Adrenal gland (tissue), 12 donors: ENCODE results near the gene TENT5A. TPM values are rescaled to one million over a fixed set of nuclear protein-coding genes. Genes with fewer than 3 reads are reported as not detected.

Source experiments
- DNase-seq, 7 donors: peaks; one replicate each; pipeline ENCODE4 v3.0.0-alpha.2; 2019 to 2020
- H3K27ac ChIP-seq, 5 donors: fragments of 200-600 bp; sonication (generic) in 4 of 5; 1 replicate in 3 of 5; 2 replicates in 2 of 5; pipeline versions ENCODE4 v1.5.1 to v1.8.0; 2016 to 2020; ENCODE audit warnings: mild to moderate bottlenecking in 1 of 5
- H3K27me3 ChIP-seq: fragments of 200-600 bp; 2 replicates; pipeline ENCODE4 v1.8.0; 2021
- H3K36me3 ChIP-seq, 2 donors: fragments of 200-600 bp; replicated peaks in 1 of 2; 1 replicate in 1 of 2; 2 replicates in 1 of 2; pipeline versions ENCODE4 v1.5.1 to v1.8.0; 2018 to 2022
- H3K4me1 ChIP-seq, 2 donors: fragments of 200-600 bp; replicated peaks in 1 of 2; 1 replicate in 1 of 2; 2 replicates in 1 of 2; pipeline versions ENCODE4 v1.5.1 to v1.8.0; 2018 to 2021
- H3K4me3 ChIP-seq, 4 donors: fragments of 200-600 bp; sonication (generic) in 3 of 4; one replicate each; pipeline ENCODE4 v1.5.1; 2016 to 2018
- H3K9me3 ChIP-seq, 3 donors: fragments of 200-600 bp; sonication (generic) in 1 of 3; replicated peaks in 1 of 3; 1 replicate in 2 of 3; 2 replicates in 1 of 3; pipeline versions ENCODE4 v1.5.1 to v1.8.0; 2016 to 2021
- CTCF ChIP-seq, 6 experiments: fragments of 450-650 bp in 4 of 6; fragments of 200-600 bp in 2 of 6; sonication (generic) in 1 of 6; IDR thresholded peaks; 1 replicate in 5 of 6; 2 replicates in 1 of 6; pipeline versions ENCODE4 v1.5.1 to v1.8.0; 2016 to 2021; ENCODE audit warnings: antibody characterized with exemption in 6 of 6, mild to moderate bottlenecking in 2 of 6, moderate library complexity in 1 of 6
- POLR2A ChIP-seq, 2 donors: fragments of 450-650 bp; IDR thresholded peaks; one replicate each; pipeline ENCODE4 v1.6.1; 2017; ENCODE audit warnings: antibody characterized with exemption in 2 of 2, mild to moderate bottlenecking in 2 of 2, moderate library complexity in 1 of 2
- whole genome bisulfite sequencing, 4 donors: extraction: QIAGEN DNeasy Blood & Tissue Kit in 2 of 4; methylation state at CpG; one replicate each; pipeline versions ENCODE4 v1.1.5 to v1.1.7; 2013 to 2017; 5-methylcytosine and 5-hydroxymethylcytosine counted together
- intact Hi-C, 2 donors: fragments of 100-400 bp; cut with DNase I; formaldehyde crosslinking; loops; one replicate each; pipeline versions ENCODE4 v1.14.1 to v1.15.0; 2022 to 2023
- polyA plus RNA-seq, 3 donors: library from polyadenylated mRNA; stranded (reverse); fragments of 200-250 nt in 2 of 3; fragments of 350-450 nt in 1 of 3; fragmentation: Illumina TruSeq in 1 of 3; extraction: RNeasy Lipid Tissue Mini Kit (QIAGEN cat#74804) in 1 of 3; gene quantifications; one replicate each; pipeline ENCODE4 v1.2.3, GENCODE V29; 2013 to 2014
- total RNA-seq, 9 donors: library from RNA; depleted of rRNA in 4 of 9; stranded (reverse); fragments of >200 nt in 4 of 9; fragments of 120-200 nt in 1 of 9; fragmentation: NEBNext Ultra II Directional in 1 of 9; extraction: Animal tissue kit (Norgen Biotek cat#: 25700) in 1 of 9; gene quantifications; one replicate each; pipeline versions ENCODE4 v1.1.0 to v1.2.4, GENCODE V29; 2013 to 2023
- donor health status: healthy with polysubstance abuse.
- donor health status: Bipolar disorder and iron deficiency.
- donor health status: DM: yes; HTN: yes; CAD: no.
- donor health status: DM: no; HTN: no; CAD: no.
- donor health status: DM: no; HTN: no; CAD: no.
- donor health status: DM: yes; HTN: yes; CAD: no.

The TENT5A gene
- total and polyA plus RNA-seq, 12 donors: 4.4 to 24.6 (median 15.4) TPM

DNA sequence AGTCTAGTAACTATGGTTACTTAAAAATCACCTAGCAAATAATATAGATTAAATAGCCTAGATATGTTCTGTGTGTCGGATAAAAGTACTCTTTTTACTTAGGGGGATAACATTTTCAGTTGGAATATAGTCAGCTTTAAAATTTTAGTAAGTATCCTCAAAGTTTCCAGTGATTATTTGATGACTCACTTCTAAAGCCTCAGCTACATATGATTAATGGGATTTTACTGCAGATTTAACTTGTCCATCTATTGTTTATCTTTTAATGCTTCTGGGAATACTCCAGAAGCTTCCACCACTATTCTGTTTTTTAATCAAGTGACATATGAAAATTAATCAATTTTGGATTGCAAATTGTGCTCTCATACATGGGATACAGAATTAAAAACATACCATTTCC, 8.7 kb upstream of the TENT5A start:
- intact Hi-C loops: no loop called here
- H3K27ac ChIP-seq: no peak overlapping the region
- H3K4me3 ChIP-seq: no peak overlapping the region
- no peaks in the 10 kb centered on the region for H3K27me3 ChIP-seq
- 63 to 84% (median 74%) methylated on average over 1 of the region's 1 CpG for WGBS, 4 donors
- peaks cover 0 to 17% of the 10 kb centered on the region in 2 donors for H3K4me1 ChIP-seq
- no peaks in the 10 kb centered on the region for H3K36me3 ChIP-seq
- H3K9me3 ChIP-seq: no peaks in the 10 kb centered on the region
- no peak for TF ChIP-seq CTCF (IDR thresholded peaks at IDR 0.05)
- no peak for TF ChIP-seq POLR2A (IDR thresholded peaks at IDR 0.05)
- DNase-seq: no peak

- Histone ChIP-seq H3K36me3 (no peaks in the 10 kb centered on the region), H3K27ac (no peak overlapping the region), H3K27me3 (no peaks in the 10 kb centered on the region), H3K4me1 (peaks cover 0 to 14% of the 10 kb centered on the region in 2 donors), H3K4me3 (no peak overlapping the region), H3K9me3 (no peaks in the 10 kb centered on the region)
- intact Hi-C loops: loop anchor here in 1 of 2 donors (10.0 kb wide), 2 partner anchors 285 to 515 kb away; no protein-coding TSS in a partner anchor
- WGBS, 4 donors: 77 to 94% (median 84%) methylated on average over 2 of the region's 2 CpGs
- no peak for TF ChIP-seq CTCF (IDR thresholded peaks at IDR 0.05)
- TF ChIP-seq POLR2A (IDR thresholded peaks at IDR 0.05): no peak
- no peak for DNase-seq
Observed at GRCh38 chr6:81759782-81760181, 7.3 kb upstream of the TENT5A start.

DNA sequence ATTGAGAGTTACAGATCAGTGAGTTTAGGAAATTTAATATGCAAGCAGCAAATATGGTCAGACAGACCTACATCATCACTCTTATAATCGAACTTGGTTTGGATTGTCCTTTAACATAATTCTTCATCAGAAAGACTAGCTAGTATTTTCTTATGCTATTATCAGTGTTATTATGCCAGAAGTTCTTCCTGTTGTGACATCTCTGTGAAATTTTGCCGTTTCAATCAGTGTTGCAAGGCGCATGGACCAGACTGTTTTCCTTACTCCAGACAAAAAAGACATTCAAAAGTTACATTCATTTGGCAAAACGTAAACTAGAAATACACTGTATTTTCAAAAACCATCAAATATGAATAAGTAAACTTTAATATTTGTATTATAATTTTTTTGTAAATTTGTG, 5.7 kb upstream of the TENT5A start:
- Histone ChIP-seq H3K9me3 (no peaks in the 10 kb centered on the region), H3K36me3 (no peaks in the 10 kb centered on the region), H3K4me3 (no peak overlapping the region), H3K27ac (no peak overlapping the region), H3K4me1 (peaks cover 0 to 20% of the 10 kb centered on the region in 2 donors), H3K27me3 (no peaks in the 10 kb centered on the region)
- WGBS, 4 donors: 71 to 77% (median 72%) methylated on average over 4 of the region's 4 CpGs
- TF ChIP-seq POLR2A (IDR thresholded peaks at IDR 0.05) (no peak), CTCF (IDR thresholded peaks at IDR 0.05) (no peak)
- intact Hi-C loops: loop anchor here in 1 of 2 donors (10.0 kb wide), 2 partner anchors 287 to 513 kb away; no protein-coding TSS in a partner anchor
- no peak for DNase-seq

DNA sequence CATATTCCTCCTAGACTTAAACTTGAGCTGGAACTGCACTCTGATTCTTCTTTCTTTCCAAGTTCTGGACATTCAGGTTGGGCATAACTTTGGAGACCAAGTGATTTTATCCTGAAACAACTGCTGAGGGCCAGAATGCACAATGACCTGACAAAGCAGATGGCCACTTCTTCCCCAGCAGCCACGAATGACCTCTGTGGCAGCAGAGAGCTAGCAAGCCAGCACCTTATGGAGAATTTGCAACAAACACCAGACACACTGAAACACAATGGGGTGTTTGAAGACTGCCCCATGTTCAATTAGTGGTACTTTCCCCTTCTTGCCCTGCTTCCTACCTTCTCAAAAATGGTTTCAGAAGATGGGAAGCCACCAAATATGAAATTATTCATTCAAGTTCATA, 4.2 kb upstream of the TENT5A start:
- H3K27me3 ChIP-seq: no peaks in the 10 kb centered on the region
- H3K36me3 ChIP-seq: no peaks in the 10 kb centered on the region
- WGBS, 4 donors: 72 to 77% (median 74%) methylated on average over 1 of the region's 1 CpG
- H3K27ac ChIP-seq: no peak overlapping the region
- H3K9me3 ChIP-seq: no peaks in the 10 kb centered on the region
- TF ChIP-seq CTCF (IDR thresholded peaks at IDR 0.05) (no peak), POLR2A (IDR thresholded peaks at IDR 0.05) (no peak)
- H3K4me3 ChIP-seq: no peak overlapping the region
- H3K4me1 ChIP-seq: peaks cover 0 to 14% of the 10 kb centered on the region in 2 donors
- no peak for DNase-seq
- intact Hi-C loops: loop anchor here in 1 of 2 donors (10.0 kb wide), 2 partner anchors 288 to 512 kb away; no protein-coding TSS in a partner anchor
